GM19043 (cell line): ENCODE data around the gene CRAT.
A peak's percentile ranks its signal among the peaks of the same experiment; 100 is the strongest.

Source experiments
- ATAC-seq: cut with Tn5 transposase; IDR thresholded peaks from one replicate; pipeline ENCODE4 v1.9.1; 2021; ENCODE audit warnings: low read depth; ENCODE audit not compliant: unreplicated experiment

CRAT gene

GRCh38 chr9:129110740-129111527 lies at the start of gene CRAT, which contains the start of gene PTPA:
TSS of gene CRAT (minus strand) at chr9:129110793. CDS start at chr9:129110509, 284 bp downstream.
TSS of gene PTPA (plus strand) at chr9:129111415. CDS start at chr9:129111601, 186 bp downstream.
- ATAC-seq = peak; percentile 85

GRCh38 chr9:129156163-129156562 lies 45.6 kb upstream of the CRAT start:
- ATAC-seq = no peak

GRCh38 chr9:129154866-129155477 lies 44.4 kb upstream of the CRAT start:
- no peak for ATAC-seq

GRCh38 chr9:129151469-129151868 lies 40.9 kb upstream of the CRAT start:
- ATAC-seq = no peak

- no peak for ATAC-seq
Measured at GRCh38 chr9:129150672-129151211, 40.1 kb upstream of the CRAT start.

GRCh38 chr9:129150122-129150521 lies 39.5 kb upstream of the CRAT start:
- ATAC-seq = no peak

- ATAC-seq = no peak
Measured at GRCh38 chr9:129149442-129149841, 38.8 kb upstream of the CRAT start.

- ATAC-seq = no peak
Measured at GRCh38 chr9:129148463-129149204, 38.0 kb upstream of the CRAT start.

GRCh38 chr9:129146441-129146941 lies 35.9 kb upstream of the CRAT start:
- ATAC-seq = no peak

GRCh38 chr9:129145841-129146292 lies 35.3 kb upstream of the CRAT start:
- no peak for ATAC-seq

- no peak for ATAC-seq
Measured at GRCh38 chr9:129145316-129145715, 34.7 kb upstream of the CRAT start.

- no peak for ATAC-seq
Measured at GRCh38 chr9:129143031-129143927, 32.7 kb upstream of the CRAT start.

- no peak for ATAC-seq
Measured at GRCh38 chr9:129142138-129142935, 31.7 kb upstream of the CRAT start.

GRCh38 chr9:129141066-129142041 lies 30.8 kb upstream of the CRAT start:
- ATAC-seq = peak; percentile 47

GRCh38 chr9:129140397-129141065 lies 29.9 kb upstream of the CRAT start:
- peak; percentile 3 for ATAC-seq

- peak; percentile 48 for ATAC-seq
Measured at GRCh38 chr9:129139993-129140396, 29.4 kb upstream of the CRAT start.
